Measurements from ENCODE around the gene PPP1R3A. TPM values are rescaled to one million over a fixed set of nuclear protein-coding genes. Genes with fewer than 3 reads are reported as not detected.

The PPP1R3A gene
- total RNA-seq, 1 donor from 2014 or later: not detected

GRCh38 chr7:113921363-113921762 is 2.6 kb upstream of the PPP1R3A start:
- no peak overlapping the region for H3K27ac ChIP-seq
- intact Hi-C loops (cut with DNase I): no loop called here
- no peaks in the 10 kb centered on the region for H3K27me3 ChIP-seq
- no peaks in the 10 kb centered on the region for H3K9me3 ChIP-seq
- no peak overlapping the region for H3K4me3 ChIP-seq
- H3K36me3 ChIP-seq: no peaks in the 10 kb centered on the region
- DNase-seq (ENCODE audit: low spot score in 2 of 2): no peak
- no peaks in the 10 kb centered on the region for H3K4me1 ChIP-seq
- no peak for TF ChIP-seq CTCF (IDR thresholded peaks at IDR 0.05)

- H3K9me3 ChIP-seq: no peaks in the 10 kb centered on the region
- no peak overlapping the region for H3K27ac ChIP-seq
- TF ChIP-seq CTCF (IDR thresholded peaks at IDR 0.05): no peak
- no peaks in the 10 kb centered on the region for H3K36me3 ChIP-seq
- no peaks in the 10 kb centered on the region for H3K4me1 ChIP-seq
- no peaks in the 10 kb centered on the region for H3K27me3 ChIP-seq
- H3K4me3 ChIP-seq: no peak overlapping the region
- no peak for DNase-seq (ENCODE audit: low spot score in 2 of 2)
- intact Hi-C loops (cut with DNase I): no loop called here
Observed at GRCh38 chr7:113917840-113918239, 969 bp downstream of the PPP1R3A start.

GRCh38 chr7:113915956-113916355 is 2.9 kb downstream of the PPP1R3A start:
- Histone ChIP-seq H3K27ac (no peak overlapping the region), H3K9me3 (no peaks in the 10 kb centered on the region), H3K4me1 (no peaks in the 10 kb centered on the region), H3K36me3 (no peaks in the 10 kb centered on the region), H3K27me3 (no peaks in the 10 kb centered on the region), H3K4me3 (no peak overlapping the region)
- intact Hi-C loops (cut with DNase I): no loop called here
- TF ChIP-seq CTCF (IDR thresholded peaks at IDR 0.05): no peak
- DNase-seq (ENCODE audit: low spot score in 2 of 2): no peak

- DNase-seq (ENCODE audit: low spot score in 2 of 2): no peak
- Histone ChIP-seq H3K36me3 (no peaks in the 10 kb centered on the region), H3K4me1 (no peaks in the 10 kb centered on the region), H3K4me3 (no peak overlapping the region), H3K27ac (no peak overlapping the region), H3K27me3 (no peaks in the 10 kb centered on the region), H3K9me3 (no peaks in the 10 kb centered on the region)
- intact Hi-C loops (cut with DNase I): no loop called here
- TF ChIP-seq CTCF (IDR thresholded peaks at IDR 0.05): no peak
Observed at GRCh38 chr7:113912876-113913275, 5.9 kb downstream of the PPP1R3A start.

- no peaks in the 10 kb centered on the region for H3K36me3 ChIP-seq
- intact Hi-C loops (cut with DNase I): no loop called here
- no peaks in the 10 kb centered on the region for H3K4me1 ChIP-seq
- no peaks in the 10 kb centered on the region for H3K9me3 ChIP-seq
- no peak overlapping the region for H3K4me3 ChIP-seq
- no peaks in the 10 kb centered on the region for H3K27me3 ChIP-seq
- TF ChIP-seq CTCF (IDR thresholded peaks at IDR 0.05): no peak
- no peak overlapping the region for H3K27ac ChIP-seq
- no peak for DNase-seq (ENCODE audit: low spot score in 2 of 2)
Observed at GRCh38 chr7:113907617-113908016, 11.2 kb downstream of the PPP1R3A start.

GRCh38 chr7:113904521-113904920 is 14.3 kb downstream of the PPP1R3A start:
- H3K36me3 ChIP-seq: no peaks in the 10 kb centered on the region
- H3K4me1 ChIP-seq: no peaks in the 10 kb centered on the region
- intact Hi-C loops (cut with DNase I): no loop called here
- no peak for DNase-seq (ENCODE audit: low spot score in 2 of 2)
- no peaks in the 10 kb centered on the region for H3K9me3 ChIP-seq
- no peaks in the 10 kb centered on the region for H3K27me3 ChIP-seq
- no peak for TF ChIP-seq CTCF (IDR thresholded peaks at IDR 0.05)
- no peak overlapping the region for H3K27ac ChIP-seq
- no peak overlapping the region for H3K4me3 ChIP-seq

Measured in ascending aorta (tissue), 2 donors.